ENCODE results near the gene PTHLH. TPM values are rescaled to one million over a fixed set of nuclear protein-coding genes. Genes with fewer than 3 reads are reported as not detected.

The PTHLH gene
- total and polyA plus RNA-seq, 7 experiments from 2014 or later, result not detected

GRCh38 chr12:27964123-27964522 lies 8.4 kb downstream of the PTHLH start:
- no peak for ATAC-seq

GRCh38 chr12:27960821-27961220 lies 11.7 kb downstream of the PTHLH start:
- DNase-seq, result no peak
- Mint-ChIP-seq H3K9me3 (peaks cover 0 to 4% (median 0%) of the 10 kb centered on the region in 11 donors), H3K4me3 (no peak overlapping the region), H3K36me3 (no peaks in the 10 kb centered on the region), H3K4me1 (no peaks in the 10 kb centered on the region), H3K27me3 (peaks cover 50 to 66% (median 59%) of the 10 kb centered on the region in 5 donors), H3K27ac (no peak overlapping the region)
- POLR2A ChIA-PET, result no interaction called here
- no peak overlapping the region for H3K4me3 ChIP-seq (ENCODE audit: low read length)
- H3K27ac ChIP-seq (ENCODE audit: low read depth, low read length), result no peak overlapping the region
- no peaks in the 10 kb centered on the region for H3K4me1 ChIP-seq (ENCODE audit: control insufficient read depth in 2 of 2, insufficient read depth in 2 of 2, low read length in 2 of 2)
- ATAC-seq, result no peak
- H3K27me3 ChIP-seq (ENCODE audit: control insufficient read depth in 2 of 2, insufficient read depth in 2 of 2, low read length in 2 of 2), result no peaks in the 10 kb centered on the region
- H3K36me3 ChIP-seq (ENCODE audit: control insufficient read depth in 2 of 3, insufficient read depth in 3 of 3, low read length in 3 of 3), result no peaks in the 10 kb centered on the region
- no peaks in the 10 kb centered on the region for H3K9me3 ChIP-seq (ENCODE audit: control insufficient read depth in 2 of 3, low read length in 3 of 3)
- CTCF ChIA-PET, result no interaction called here
- intact Hi-C loops (cut with micrococcal nuclease), result no loop called here

More at GRCh38 chr12:27964123-27964522, 8.4 kb downstream of the PTHLH start:
- H3K36me3 Mint-ChIP-seq, result no peaks in the 10 kb centered on the region
- peaks cover 3 to 11% (median 5%) of the 10 kb centered on the region in 7 donors for H3K4me1 Mint-ChIP-seq
- no peaks in the 10 kb centered on the region for H3K4me1 ChIP-seq (ENCODE audit: control insufficient read depth in 2 of 2, insufficient read depth in 2 of 2, low read length in 2 of 2)
- H3K9me3 Mint-ChIP-seq, result peaks cover 0 to 4% (median 0%) of the 10 kb centered on the region in 11 donors
- H3K27ac ChIP-seq (ENCODE audit: low read depth, low read length), result no peak overlapping the region
- ChIA-PET POLR2A (no interaction called here), CTCF (no interaction called here)
- H3K4me3 ChIP-seq (ENCODE audit: low read length), result no peak overlapping the region
- no peak for DNase-seq
- no peak overlapping the region for H3K4me3 Mint-ChIP-seq
- no peaks in the 10 kb centered on the region for H3K36me3 ChIP-seq (ENCODE audit: control insufficient read depth in 2 of 3, insufficient read depth in 3 of 3, low read length in 3 of 3)
- no peaks in the 10 kb centered on the region for H3K9me3 ChIP-seq (ENCODE audit: control insufficient read depth in 2 of 3, low read length in 3 of 3)
- H3K27ac Mint-ChIP-seq, result no peak overlapping the region
- H3K27me3 ChIP-seq (ENCODE audit: control insufficient read depth in 2 of 2, insufficient read depth in 2 of 2, low read length in 2 of 2), result peaks cover 5 to 25% of the 10 kb centered on the region in 2 donors
- intact Hi-C loops (cut with micrococcal nuclease), result no loop called here
- peaks cover 71 to 78% (median 74%) of the 10 kb centered on the region in 5 donors for H3K27me3 Mint-ChIP-seq

- ChIA-PET CTCF (no interaction called here), POLR2A (no interaction called here)
- Histone ChIP-seq H3K4me1 (ENCODE audit: control insufficient read depth in 2 of 2, insufficient read depth in 2 of 2, low read length in 2 of 2) (no peaks in the 10 kb centered on the region), H3K27ac (ENCODE audit: low read depth, low read length) (no peak overlapping the region), H3K4me3 (ENCODE audit: low read length) (no peak overlapping the region), H3K9me3 (ENCODE audit: control insufficient read depth in 2 of 3, low read length in 3 of 3) (no peaks in the 10 kb centered on the region), H3K36me3 (ENCODE audit: control insufficient read depth in 2 of 3, insufficient read depth in 3 of 3, low read length in 3 of 3) (no peaks in the 10 kb centered on the region), H3K27me3 (ENCODE audit: control insufficient read depth in 2 of 2, insufficient read depth in 2 of 2, low read length in 2 of 2) (no peaks in the 10 kb centered on the region)
- H3K36me3 Mint-ChIP-seq, result no peaks in the 10 kb centered on the region
- no peaks in the 10 kb centered on the region for H3K4me1 Mint-ChIP-seq
- intact Hi-C loops (cut with micrococcal nuclease), result no loop called here
- no peak for DNase-seq
- H3K4me3 Mint-ChIP-seq, result no peak overlapping the region
- no peak for ATAC-seq
- H3K27me3 Mint-ChIP-seq, result peaks cover 34 to 47% (median 45%) of the 10 kb centered on the region in 5 donors
- no peak overlapping the region for H3K27ac Mint-ChIP-seq
- H3K9me3 Mint-ChIP-seq, result peaks cover 0 to 4% (median 0%) of the 10 kb centered on the region in 11 donors
These were observed 13.9 kb downstream of the PTHLH start for GRCh38 chr12:27958675-27959074.

GRCh38 chr12:27957366-27957765 lies 15.2 kb downstream of the PTHLH start:
- H3K9me3 ChIP-seq (ENCODE audit: control insufficient read depth in 2 of 3, low read length in 3 of 3), result no peaks in the 10 kb centered on the region
- CTCF ChIA-PET, result no interaction called here
- H3K27ac ChIP-seq (ENCODE audit: low read depth, low read length), result no peak overlapping the region
- Mint-ChIP-seq H3K27me3 (peaks cover 22 to 38% (median 35%) of the 10 kb centered on the region in 5 donors), H3K9me3 (peaks cover 0 to 1% (median 0%) of the 10 kb centered on the region in 11 donors), H3K4me1 (no peaks in the 10 kb centered on the region), H3K4me3 (no peak overlapping the region), H3K36me3 (no peaks in the 10 kb centered on the region), H3K27ac (no peak overlapping the region)
- H3K27me3 ChIP-seq (ENCODE audit: control insufficient read depth in 2 of 2, insufficient read depth in 2 of 2, low read length in 2 of 2), result no peaks in the 10 kb centered on the region
- no peaks in the 10 kb centered on the region for H3K36me3 ChIP-seq (ENCODE audit: control insufficient read depth in 2 of 3, insufficient read depth in 3 of 3, low read length in 3 of 3)
- no peak overlapping the region for H3K4me3 ChIP-seq (ENCODE audit: low read length)
- no peaks in the 10 kb centered on the region for H3K4me1 ChIP-seq (ENCODE audit: control insufficient read depth in 2 of 2, insufficient read depth in 2 of 2, low read length in 2 of 2)
- DNase-seq, result no peak
- ATAC-seq, result no peak
- intact Hi-C loops (cut with micrococcal nuclease), result no loop called here
- POLR2A ChIA-PET, result no interaction called here

GRCh38 chr12:27953817-27954216 lies 18.7 kb downstream of the PTHLH start:
- Mint-ChIP-seq H3K36me3 (no peaks in the 10 kb centered on the region), H3K27me3 (peaks cover 7 to 29% (median 17%) of the 10 kb centered on the region in 5 donors), H3K9me3 (peaks cover 0 to 1% (median 0%) of the 10 kb centered on the region in 11 donors), H3K4me1 (no peaks in the 10 kb centered on the region), H3K27ac (no peak overlapping the region), H3K4me3 (no peak overlapping the region)
- Histone ChIP-seq H3K4me3 (ENCODE audit: low read length) (no peak overlapping the region), H3K27ac (ENCODE audit: low read depth, low read length) (no peak overlapping the region), H3K9me3 (ENCODE audit: control insufficient read depth in 2 of 3, low read length in 3 of 3) (no peaks in the 10 kb centered on the region), H3K27me3 (ENCODE audit: control insufficient read depth in 2 of 2, insufficient read depth in 2 of 2, low read length in 2 of 2) (no peaks in the 10 kb centered on the region), H3K36me3 (ENCODE audit: control insufficient read depth in 2 of 3, insufficient read depth in 3 of 3, low read length in 3 of 3) (no peaks in the 10 kb centered on the region), H3K4me1 (ENCODE audit: control insufficient read depth in 2 of 2, insufficient read depth in 2 of 2, low read length in 2 of 2) (no peaks in the 10 kb centered on the region)
- no peak for ATAC-seq
- no peak for DNase-seq
- CTCF ChIA-PET, result no interaction called here
- intact Hi-C loops (cut with micrococcal nuclease), result no loop called here
- POLR2A ChIA-PET, result no interaction called here

- no peak overlapping the region for H3K27ac Mint-ChIP-seq
- POLR2A ChIA-PET, result no interaction called here
- no peaks in the 10 kb centered on the region for H3K4me1 Mint-ChIP-seq
- Histone ChIP-seq H3K27me3 (ENCODE audit: control insufficient read depth in 2 of 2, insufficient read depth in 2 of 2, low read length in 2 of 2) (no peaks in the 10 kb centered on the region), H3K27ac (ENCODE audit: low read depth, low read length) (no peak overlapping the region), H3K4me3 (ENCODE audit: low read length) (no peak overlapping the region), H3K36me3 (ENCODE audit: control insufficient read depth in 2 of 3, insufficient read depth in 3 of 3, low read length in 3 of 3) (no peaks in the 10 kb centered on the region), H3K9me3 (ENCODE audit: control insufficient read depth in 2 of 3, low read length in 3 of 3) (no peaks in the 10 kb centered on the region), H3K4me1 (ENCODE audit: control insufficient read depth in 2 of 2, insufficient read depth in 2 of 2, low read length in 2 of 2) (no peaks in the 10 kb centered on the region)
- no peak for DNase-seq
- H3K4me3 Mint-ChIP-seq, result no peak overlapping the region
- H3K9me3 Mint-ChIP-seq, result peaks cover 0 to 2% (median 0%) of the 10 kb centered on the region in 11 donors
- no peaks in the 10 kb centered on the region for H3K36me3 Mint-ChIP-seq
- CTCF ChIA-PET, result no interaction called here
- intact Hi-C loops (cut with micrococcal nuclease), result no loop called here
- no peak for ATAC-seq
- peaks cover 3 to 27% (median 13%) of the 10 kb centered on the region in 5 donors for H3K27me3 Mint-ChIP-seq
These were observed 19.2 kb downstream of the PTHLH start for GRCh38 chr12:27953348-27953747.

- ATAC-seq, result no peak
- Histone ChIP-seq H3K4me1 (ENCODE audit: control insufficient read depth in 2 of 2, insufficient read depth in 2 of 2, low read length in 2 of 2) (no peaks in the 10 kb centered on the region), H3K9me3 (ENCODE audit: control insufficient read depth in 2 of 3, low read length in 3 of 3) (no peaks in the 10 kb centered on the region), H3K27me3 (ENCODE audit: control insufficient read depth in 2 of 2, insufficient read depth in 2 of 2, low read length in 2 of 2) (no peaks in the 10 kb centered on the region), H3K36me3 (ENCODE audit: control insufficient read depth in 2 of 3, insufficient read depth in 3 of 3, low read length in 3 of 3) (no peaks in the 10 kb centered on the region), H3K4me3 (ENCODE audit: low read length) (no peak overlapping the region), H3K27ac (ENCODE audit: low read depth, low read length) (no peak overlapping the region)
- CTCF ChIA-PET, result no interaction called here
- no peak for DNase-seq
- intact Hi-C loops (cut with micrococcal nuclease), result no loop called here
- Mint-ChIP-seq H3K27me3 (peaks cover 0 to 24% (median 10%) of the 10 kb centered on the region in 5 donors), H3K4me3 (no peak overlapping the region), H3K9me3 (peaks cover 0 to 2% (median 0%) of the 10 kb centered on the region in 11 donors), H3K4me1 (no peaks in the 10 kb centered on the region), H3K27ac (no peak overlapping the region), H3K36me3 (no peaks in the 10 kb centered on the region)
- POLR2A ChIA-PET, result no interaction called here
These were observed 20.0 kb downstream of the PTHLH start for GRCh38 chr12:27952510-27952909.
